GM23338 (cell line): ENCODE results near the gene VIPR1. TPM values are rescaled to one million over a fixed set of nuclear protein-coding genes. Genes with fewer than 3 reads are reported as not detected.
"Not testable (repeated sequence)": the region's sequence is repeated elsewhere in the genome, so short reads cannot be mapped to it uniquely, and the experiment has no call there.

Experiments used
- ATAC-seq: fragments of 200-7000 bp; cut with Tn5 transposase; 3 replicates; pipeline ENCODE4 v1.9.1; 2020
- DNase-seq: peaks from one replicate; pipeline ENCODE4 v3.0.0-alpha.2; 2015; ENCODE audit warnings: low spot score
- H2AFZ ChIP-seq: fragments of 200-600 bp; sonication (generic); 2 replicates; pipeline ENCODE4 v1.8.0; 2016; ENCODE audit warnings: antibody characterized with exemption, mild to moderate bottlenecking, moderate library complexity
- H3F3A ChIP-seq: fragments of 200-600 bp; sonication (generic); replicated peaks from 2 replicates; pipeline ENCODE4 v1.8.0; 2017; ENCODE audit warnings: antibody characterized with exemption, mixed run types, low read depth
- H3K27ac ChIP-seq: fragments of 200-600 bp; sonication (generic); 2 replicates; pipeline ENCODE4 v1.6.1; 2016; ENCODE audit warnings: low read depth
- H3K27me3 ChIP-seq: fragments of 200-600 bp; sonication (generic); 2 replicates; pipeline ENCODE4 v1.8.0; 2016; ENCODE audit warnings: mild to moderate bottlenecking, mixed run types, moderate library complexity; ENCODE audit not compliant: insufficient read depth
- H3K36me3 ChIP-seq: fragments of 200-600 bp; sonication (generic); 2 replicates; pipeline ENCODE4 v1.8.0; 2016; ENCODE audit warnings: mild to moderate bottlenecking; ENCODE audit not compliant: insufficient read depth
- H3K4me1 ChIP-seq: fragments of 200-600 bp; sonication (generic); 2 replicates; pipeline ENCODE4 v1.8.0; 2016; ENCODE audit warnings: mild to moderate bottlenecking, moderate library complexity; ENCODE audit not compliant: insufficient read depth
- H3K4me2 ChIP-seq: fragments of 200-600 bp; sonication (generic); 2 replicates; pipeline ENCODE4 v1.7.1; 2017; ENCODE audit warnings: mixed run types
- H3K4me3 ChIP-seq: fragments of 200-600 bp; sonication (generic); 2 replicates; pipeline ENCODE4 v1.6.1; 2016; ENCODE audit warnings: mixed run types
- H3K79me2 ChIP-seq: fragments of 200-600 bp; sonication (generic); replicated peaks from 2 replicates; pipeline ENCODE4 v1.8.0; 2017; ENCODE audit warnings: mild to moderate bottlenecking; ENCODE audit not compliant: insufficient read depth
- H3K9me2 ChIP-seq: fragments of 200-600 bp; sonication (generic); 2 replicates; pipeline ENCODE4 v1.8.0; 2017; ENCODE audit not compliant: insufficient read depth
- H4K20me1 ChIP-seq: fragments of 200-600 bp; sonication (generic); replicated peaks from 2 replicates; pipeline ENCODE4 v1.8.0; 2017; ENCODE audit warnings: mild to moderate bottlenecking; ENCODE audit not compliant: insufficient read depth
- H3K27ac Mint-ChIP-seq: 2 replicates; pipeline ENCODE4 v1.8.0; 2020; ENCODE audit warnings: inconsistent platforms, mild to moderate bottlenecking, moderate library complexity, mixed read lengths
- H3K27me3 Mint-ChIP-seq: 3 replicates; pipeline ENCODE4 v1.8.0; 2022; ENCODE audit warnings: low read depth, mild to moderate bottlenecking, moderate library complexity, mixed read lengths, inconsistent platforms; ENCODE audit not compliant: insufficient read depth, poor library complexity
- H3K36me3 Mint-ChIP-seq: 3 replicates; pipeline ENCODE4 v1.8.0; 2021; ENCODE audit warnings: low read depth, mild to moderate bottlenecking, inconsistent platforms, moderate library complexity, mixed read lengths
- H3K4me1 Mint-ChIP-seq: 3 replicates; pipeline ENCODE4 v1.8.0; 2020; ENCODE audit warnings: mild to moderate bottlenecking, inconsistent platforms, mixed read lengths
- H3K4me3 Mint-ChIP-seq: 3 replicates; pipeline ENCODE4 v1.8.0; 2021; ENCODE audit warnings: moderate library complexity, mild to moderate bottlenecking, inconsistent platforms, mixed read lengths
- H3K9me3 Mint-ChIP-seq: 3 replicates; pipeline ENCODE4 v1.8.0; 2020; ENCODE audit warnings: moderate library complexity, mild to moderate bottlenecking, inconsistent platforms, mixed read lengths
- CREB1 ChIP-seq: fragments of 250-450 bp; sonication (Bioruptor Pico); IDR thresholded peaks from 2 replicates; pipeline ENCODE4 v1.5.0; 2020; ENCODE audit warnings: low read depth, mild to moderate bottlenecking, moderate library complexity
- EZH2phosphoT487 ChIP-seq: fragments of 200-600 bp; sonication (generic); IDR thresholded peaks from one replicate; pipeline ENCODE4 v1.8.1; 2018; ENCODE audit warnings: antibody characterized with exemption; ENCODE audit not compliant: unreplicated experiment
- JUNB ChIP-seq: IDR thresholded peaks from one replicate; pipeline ENCODE4 v1.6.1; 2016; ENCODE audit warnings: antibody characterized with exemption; ENCODE audit not compliant: unreplicated experiment
- NANOG ChIP-seq: IDR thresholded peaks from 2 replicates; pipeline ENCODE4 v1.6.1; 2016; ENCODE audit warnings: antibody characterized with exemption, borderline replicate concordance
- STAT1 ChIP-seq: IDR thresholded peaks from one replicate; pipeline ENCODE4 v1.6.1; 2016; ENCODE audit warnings: antibody characterized with exemption; ENCODE audit not compliant: unreplicated experiment
- ZNF114 ChIP-seq: fragments of 250-450 bp; sonication (Bioruptor Pico); IDR thresholded peaks from 2 replicates; pipeline ENCODE4 v1.5.0; 2020; ENCODE audit warnings: mild to moderate bottlenecking, moderate library complexity
- ZNF331 ChIP-seq: fragments of 250-450 bp; sonication (Bioruptor Pico); IDR thresholded peaks from 2 replicates; pipeline ENCODE4 v1.5.0; 2020; ENCODE audit warnings: low read depth, mild to moderate bottlenecking, moderate library complexity
- ZNF462 ChIP-seq: fragments of 250-450 bp; sonication (Bioruptor Pico); IDR thresholded peaks from 2 replicates; pipeline ENCODE4 v1.5.0; 2020; ENCODE audit warnings: mild to moderate bottlenecking, moderate library complexity
- polyA plus RNA-seq: library from polyadenylated mRNA; unstranded; fragments of >200 nt; fragmentation: Nextera tagmentation; extraction: Ambion mirVana; gene quantifications from 2 replicates; pipeline ENCODE4 v1.2.1, GENCODE V29; 2016
- total RNA-seq: library from RNA; depleted of rRNA; stranded (reverse); fragments of >200 nt; shearing (Covaris generic); gene quantifications from 2 replicates; pipeline ENCODE4 v1.2.3, GENCODE V29; 2014
- TF ChIP-seq, protein P1 (sequence below), 2 experiments: fragments of 200-600 bp in 1 of 2; sonication (generic) in 1 of 2; conservative IDR thresholded peaks; 2 replicates each; pipeline versions ENCODE4 v1.5.1 to v1.6.1; 2016 to 2017; ENCODE audit warnings: antibody characterized with exemption in 2 of 2, low read depth in 2 of 2, mild to moderate bottlenecking in 2 of 2, moderate library complexity in 1 of 2

Gene VIPR1
- total and polyA plus RNA-seq, 2 experiments from 2014 or later = 6.3 to 19.3 TPM

DNA sequence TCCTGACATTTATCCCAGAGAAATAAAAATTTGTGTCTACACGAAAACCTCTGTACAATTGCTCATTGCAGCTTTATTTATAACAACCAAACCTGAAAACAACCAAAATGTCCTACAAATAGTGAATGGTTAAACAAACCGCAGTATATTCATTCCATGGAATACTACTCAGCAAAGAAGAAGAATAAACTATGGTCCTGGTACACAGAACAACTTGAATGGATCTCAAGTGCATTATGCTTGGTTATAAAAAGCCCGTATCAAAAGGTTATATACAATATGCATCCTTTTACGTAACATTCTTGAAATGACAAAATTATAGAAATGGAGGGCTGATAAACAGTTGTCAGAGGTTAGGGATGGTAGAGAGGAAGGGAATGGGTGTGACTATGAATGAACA is 75.6 kb downstream of the VIPR1 start (continued):
- TF ChIP-seq, protein P1, sequence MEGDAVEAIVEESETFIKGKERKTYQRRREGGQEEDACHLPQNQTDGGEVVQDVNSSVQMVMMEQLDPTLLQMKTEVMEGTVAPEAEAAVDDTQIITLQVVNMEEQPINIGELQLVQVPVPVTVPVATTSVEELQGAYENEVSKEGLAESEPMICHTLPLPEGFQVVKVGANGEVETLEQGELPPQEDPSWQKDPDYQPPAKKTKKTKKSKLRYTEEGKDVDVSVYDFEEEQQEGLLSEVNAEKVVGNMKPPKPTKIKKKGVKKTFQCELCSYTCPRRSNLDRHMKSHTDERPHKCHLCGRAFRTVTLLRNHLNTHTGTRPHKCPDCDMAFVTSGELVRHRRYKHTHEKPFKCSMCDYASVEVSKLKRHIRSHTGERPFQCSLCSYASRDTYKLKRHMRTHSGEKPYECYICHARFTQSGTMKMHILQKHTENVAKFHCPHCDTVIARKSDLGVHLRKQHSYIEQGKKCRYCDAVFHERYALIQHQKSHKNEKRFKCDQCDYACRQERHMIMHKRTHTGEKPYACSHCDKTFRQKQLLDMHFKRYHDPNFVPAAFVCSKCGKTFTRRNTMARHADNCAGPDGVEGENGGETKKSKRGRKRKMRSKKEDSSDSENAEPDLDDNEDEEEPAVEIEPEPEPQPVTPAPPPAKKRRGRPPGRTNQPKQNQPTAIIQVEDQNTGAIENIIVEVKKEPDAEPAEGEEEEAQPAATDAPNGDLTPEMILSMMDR (conservative IDR thresholded peaks at IDR 0.05; ENCODE audit: low read depth in 2 of 2) = no peak
- no peak for TF ChIP-seq ZNF114 (CRISPR knock-in tag)
- no peak for TF ChIP-seq EZH2phosphoT487
- TF ChIP-seq STAT1 = no peak
- no peak for TF ChIP-seq JUNB

GRCh38 chr3:42579346-42579745 is 76.9 kb downstream of the VIPR1 start:
- H3K4me2 ChIP-seq, H3F3A ChIP-seq, H3K4me3 ChIP-seq, H4K20me1 ChIP-seq, H3K4me3 Mint-ChIP-seq, H3K27me3 Mint-ChIP-seq, ATAC-seq, H3K27ac ChIP-seq, H3K36me3 ChIP-seq, H3K27ac Mint-ChIP-seq, H3K27me3 ChIP-seq, H3K9me2 ChIP-seq, DNase-seq, H2AFZ ChIP-seq: not testable (repeated sequence)
- H3K9me3 Mint-ChIP-seq = peaks cover 12% of the 10 kb centered on the region; the same call in 2 of the 3 replicates
- H3K36me3 Mint-ChIP-seq = peaks cover 34% of the 10 kb centered on the region
- peaks cover 28% of the 10 kb centered on the region for H3K4me1 Mint-ChIP-seq
- H3K79me2 ChIP-seq = peaks cover 81% of the 10 kb centered on the region
- peaks cover 24% of the 10 kb centered on the region for H3K4me1 ChIP-seq

DNA sequence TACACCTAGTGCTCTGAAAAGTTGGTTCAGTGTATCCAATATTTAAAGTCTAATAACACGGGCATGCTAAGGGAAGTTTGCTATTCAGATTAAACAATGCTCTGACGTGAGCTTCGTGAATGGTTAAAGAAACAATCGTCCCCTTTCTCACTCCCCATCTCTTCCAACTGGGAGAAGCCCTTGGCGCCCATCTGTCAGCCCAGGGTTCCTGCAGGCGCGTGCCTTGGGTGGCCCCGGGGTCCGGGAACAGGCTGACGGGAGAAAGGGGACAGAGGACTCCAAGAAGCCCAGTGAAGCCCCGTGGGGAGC is 78.9 kb downstream of the VIPR1 start:
- Mint-ChIP-seq H3K27ac (peak overlapping the region; percentile 8; the same call in 1 of the 2 replicates), H3K36me3 (peaks cover 28% of the 10 kb centered on the region), H3K4me3 (peak overlapping the region; percentile 85), H3K9me3 (no peaks in the 10 kb centered on the region), H3K4me1 (peaks cover 38% of the 10 kb centered on the region), H3K27me3 (peaks cover 8% of the 10 kb centered on the region)
- Histone ChIP-seq H3F3A (peaks cover 8% of the 10 kb centered on the region), H4K20me1 (no peaks in the 10 kb centered on the region), H3K27ac (peak overlapping the region; percentile 40), H2AFZ (peak overlapping the region; percentile 88), H3K9me2 (0 out of 2 replicates have a peak, but pooled peaks cover 8% of the 10 kb centered on the region), H3K36me3 (no peaks in the 10 kb centered on the region), H3K79me2 (peaks cover 61% of the 10 kb centered on the region), H3K4me1 (peaks cover 24% of the 10 kb centered on the region), H3K27me3 (no peaks in the 10 kb centered on the region), H3K4me2 (peak overlapping the region; percentile 90), H3K4me3 (peak overlapping the region; percentile 90)
- DNase-seq = no peak
- no peak for ATAC-seq
- TF ChIP-seq ZNF331 (no peak), CREB1 (CRISPR knock-in tag) (no peak), STAT1 (no peak), NANOG (no peak), ZNF462 (no peak)
- TF ChIP-seq, protein P1 (conservative IDR thresholded peaks at IDR 0.05; ENCODE audit: low read depth in 2 of 2) = no peak
